HepG2 (cell line): Measurements from ENCODE around the gene TNFRSF6B. TPM values are rescaled to one million over a fixed set of nuclear protein-coding genes. Genes with fewer than 3 reads are reported as not detected.

Experiments
- CAMTA2 ChIP-seq: sonication (generic); formaldehyde crosslinking; IDR thresholded peaks from 2 replicates; pipeline ENCODE4 v1.4.0; 2020; ENCODE audit warnings: mild to moderate bottlenecking, missing genetic modification reagents, borderline replicate concordance
- FOSL2 ChIP-seq: sonication (generic); formaldehyde crosslinking; IDR thresholded peaks from 2 replicates; pipeline ENCODE4 v1.4.0; 2020; ENCODE audit warnings: missing genetic modification reagents
- FOXC1 ChIP-seq: sonication (generic); formaldehyde crosslinking; IDR thresholded peaks from 2 replicates; pipeline ENCODE4 v1.8.0; 2022; ENCODE audit warnings: mild to moderate bottlenecking, missing genetic modification reagents, borderline replicate concordance
- FOXK1 ChIP-seq: sonication (generic); formaldehyde crosslinking; IDR thresholded peaks from 2 replicates; pipeline ENCODE4 v1.4.0; 2020; ENCODE audit warnings: low read depth, missing genetic modification reagents, borderline replicate concordance
- PITX1 ChIP-seq: sonication (generic); formaldehyde crosslinking; IDR thresholded peaks from 2 replicates; pipeline ENCODE4 v1.5.1; 2020; ENCODE audit warnings: mild to moderate bottlenecking, missing genetic modification reagents
- RARA ChIP-seq: IDR thresholded peaks from 2 replicates; pipeline ENCODE4 v1.6.1; 2016; ENCODE audit warnings: missing genetic modification reagents, missing compliant biosample characterization
- SMAD3 ChIP-seq: sonication (generic); formaldehyde crosslinking; IDR thresholded peaks from 2 replicates; pipeline ENCODE4 v1.4.0; 2020; ENCODE audit warnings: missing genetic modification reagents
- SRSF1 ChIP-seq: fragments of 200-400 bp; formaldehyde crosslinking; optimal IDR thresholded peaks from 2 replicates; pipeline ENCODE3; 2017; ENCODE audit warnings: mild to moderate bottlenecking, low read depth, low read length, moderate library complexity
- TAF15 ChIP-seq: fragments of 200-400 bp; formaldehyde crosslinking; IDR thresholded peaks from one replicate; pipeline ENCODE4 v1.6.1; 2018; ENCODE audit warnings: mild to moderate bottlenecking, low read depth, low read length; ENCODE audit not compliant: poor library complexity, severe bottlenecking
- TFDP1 ChIP-seq: IDR thresholded peaks from 2 replicates; pipeline ENCODE4 v1.6.1; 2016; ENCODE audit warnings: missing compliant biosample characterization, missing genetic modification reagents, borderline replicate concordance
- ZBTB14 ChIP-seq: sonication (generic); formaldehyde crosslinking; IDR thresholded peaks from 2 replicates; pipeline ENCODE4 v1.4.0; 2020; ENCODE audit warnings: missing genetic modification reagents
- ZBTB37 ChIP-seq: sonication (generic); formaldehyde crosslinking; IDR thresholded peaks from 2 replicates; pipeline ENCODE4 v1.4.0; 2020; ENCODE audit warnings: mild to moderate bottlenecking, missing genetic modification reagents
- ZBTB42 ChIP-seq: sonication (generic); formaldehyde crosslinking; IDR thresholded peaks from 2 replicates; pipeline ENCODE4 v1.5.0; 2020; ENCODE audit warnings: mild to moderate bottlenecking, missing genetic modification reagents
- ZNF251 ChIP-seq: sonication (generic); formaldehyde crosslinking; IDR thresholded peaks from 2 replicates; pipeline ENCODE4 v1.9.0; 2021; ENCODE audit warnings: mild to moderate bottlenecking, missing genetic modification reagents
- ZNF430 ChIP-seq: sonication (generic); formaldehyde crosslinking; IDR thresholded peaks from 2 replicates; pipeline ENCODE4 v1.9.0; 2021; ENCODE audit warnings: mild to moderate bottlenecking, missing genetic modification reagents
- ZNF431 ChIP-seq: sonication (generic); formaldehyde crosslinking; IDR thresholded peaks from 2 replicates; pipeline ENCODE4 v1.9.0; 2022; ENCODE audit warnings: missing genetic modification reagents, low read depth, mild to moderate bottlenecking, borderline replicate concordance
- ZNF446 ChIP-seq: sonication (generic); formaldehyde crosslinking; IDR thresholded peaks from 2 replicates; pipeline ENCODE4 v1.5.0; 2020; ENCODE audit warnings: mild to moderate bottlenecking, missing genetic modification reagents
- ZNF512 ChIP-seq: sonication (generic); formaldehyde crosslinking; IDR thresholded peaks from 2 replicates; pipeline ENCODE4 v1.4.0; 2020; ENCODE audit warnings: mild to moderate bottlenecking, missing genetic modification reagents
- ZNF567 ChIP-seq: sonication (generic); formaldehyde crosslinking; IDR thresholded peaks from 2 replicates; pipeline ENCODE4 v1.8.1; 2023; ENCODE audit warnings: mild to moderate bottlenecking, missing genetic modification reagents, borderline replicate concordance
- ZNF576 ChIP-seq: sonication (generic); formaldehyde crosslinking; IDR thresholded peaks from 2 replicates; pipeline ENCODE4 v1.4.0; 2020; ENCODE audit warnings: mild to moderate bottlenecking, missing genetic modification reagents
- ZNF772 ChIP-seq: sonication (generic); formaldehyde crosslinking; IDR thresholded peaks from 2 replicates; pipeline ENCODE4 v1.5.0; 2020; ENCODE audit warnings: mild to moderate bottlenecking, missing genetic modification reagents
- ZNF777 ChIP-seq: sonication (generic); formaldehyde crosslinking; IDR thresholded peaks from 2 replicates; pipeline ENCODE4 v1.4.0; 2020; ENCODE audit warnings: missing genetic modification reagents
- ZNF781 ChIP-seq: sonication (generic); formaldehyde crosslinking; IDR thresholded peaks from 2 replicates; pipeline ENCODE4 v1.5.1; 2020; ENCODE audit warnings: borderline replicate concordance, mild to moderate bottlenecking, missing genetic modification reagents; ENCODE audit errors: not compliant biosample characterization
- polyA plus RNA-seq, 8 experiments: library from polyadenylated mRNA; depleted of rRNA in 3 of 8; stranded (reverse) in 7 of 8; unstranded in 1 of 8; fragments of >200 nt; fragmentation: Illumina TruSeq in 4 of 8; extraction: Trizol in 4 of 8; gene quantifications; 2 replicates each; pipeline versions ENCODE4 v1.2.1 to v1.2.3, GENCODE V29; 2011 to 2016; ENCODE audit warnings: low read depth in 4 of 8, missing spikeins in 1 of 8, mixed read lengths in 1 of 8; ENCODE audit not compliant: insufficient read depth in 1 of 8
- total RNA-seq, 5 experiments: library from RNA; depleted of rRNA; stranded (reverse); fragments of >200 nt; fragmentation: Illumina TruSeq; extraction: Trizol; gene quantifications; 2 replicates each; pipeline ENCODE4 v1.2.3, GENCODE V29; 2016; ENCODE audit warnings: low read depth in 1 of 5

The TNFRSF6B gene
- total and polyA plus RNA-seq, 2 of the 13 experiments (the other 11 are each of a cell fraction or from before 2014, with no cell fraction given) = 0.24 TPM; not detected in 1

GRCh38 chr20:63708301-63709148 is 12.1 kb downstream of the TNFRSF6B start (continued):
- TF ChIP-seq ZNF512 = 0 out of 2 replicates have a peak, but pooled peaks have one; percentile 33
- no peak for TF ChIP-seq ZNF777 (CRISPR knock-in tag)
- no peak for TF ChIP-seq ZNF781 (CRISPR knock-in tag)
- no peak for TF ChIP-seq TAF15
- TF ChIP-seq FOSL2 (CRISPR knock-in tag) = no peak
- no peak for TF ChIP-seq ZNF576 (CRISPR knock-in tag)
- TF ChIP-seq ZNF431 (CRISPR knock-in tag) = no peak
- peak; percentile 61 for TF ChIP-seq SRSF1
- 0 out of 2 replicates have a peak, but pooled peaks have one; percentile 15 for TF ChIP-seq ZNF251 (CRISPR knock-in tag)
- TF ChIP-seq FOXC1 (CRISPR knock-in tag) = 0 out of 2 replicates have a peak, but pooled peaks have one; percentile 12
- TF ChIP-seq PITX1 = no peak
- no peak for TF ChIP-seq ZNF567
- TF ChIP-seq ZNF446 (CRISPR knock-in tag) = no peak
- TF ChIP-seq RARA (CRISPR knock-in tag) = no peak
- TF ChIP-seq ZBTB14 (CRISPR knock-in tag) = 0 out of 2 replicates have a peak, but pooled peaks have one; percentile 19
- TF ChIP-seq SMAD3 = 0 out of 2 replicates have a peak, but pooled peaks have one; percentile 24
- no peak for TF ChIP-seq ZNF430
- no peak for TF ChIP-seq ZNF772 (CRISPR knock-in tag)
- no peak for TF ChIP-seq FOXK1 (CRISPR knock-in tag)
- no peak for TF ChIP-seq ZBTB42
- no peak for TF ChIP-seq TFDP1 (CRISPR knock-in tag)
- no peak for TF ChIP-seq CAMTA2 (CRISPR knock-in tag)
- no peak for TF ChIP-seq ZBTB37
